Renal pelvis (tissue), 4 donors: ENCODE results near the gene SLIT3. TPM values are rescaled to one million over a fixed set of nuclear protein-coding genes. Genes with fewer than 3 reads are reported as not detected.

Experiments
- DNase-seq: peaks from one replicate; pipeline ENCODE4 v3.0.0-alpha.2; 2013
- polyA plus RNA-seq, 3 donors: library from polyadenylated mRNA; unstranded; fragments of 120-200 nt; gene quantifications; one replicate each; pipeline ENCODE4 v1.2.1, GENCODE V29; 2013; ENCODE audit not compliant: insufficient read length in 3 of 3

The SLIT3 gene
- polyA plus RNA-seq, 3 donors, result 41.2 to 62.4 (median 57.5) TPM

DNA sequence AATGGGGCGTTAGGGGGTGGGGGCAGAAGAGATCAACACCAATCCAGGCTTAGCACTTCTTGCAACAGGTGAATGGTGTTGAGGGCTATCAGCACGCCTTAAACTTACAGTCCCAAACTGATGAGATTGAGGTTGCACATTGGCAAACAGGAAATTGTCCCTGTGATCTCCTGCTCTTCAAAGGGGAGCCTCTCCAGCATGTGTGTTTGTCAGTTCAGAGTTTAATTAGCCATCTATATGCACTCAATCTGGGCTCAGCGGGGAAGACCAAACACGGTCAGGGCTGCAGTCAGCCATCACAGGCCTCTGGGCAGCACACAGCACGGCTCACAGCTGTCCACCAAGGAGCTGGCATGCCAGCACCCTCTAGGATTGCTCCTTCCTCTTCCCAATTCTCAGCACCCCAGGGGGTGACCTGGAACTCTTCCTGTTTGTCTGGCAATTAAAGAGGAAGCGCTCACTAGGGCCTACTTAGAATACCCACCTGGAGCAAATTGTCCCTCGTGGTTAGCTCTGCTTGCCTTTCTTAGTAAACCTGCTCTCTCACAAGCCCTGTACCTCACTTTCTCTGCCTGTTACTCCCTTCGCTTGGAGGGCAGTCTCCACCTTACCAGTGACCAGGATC, 217.4 kb downstream of the SLIT3 start:
- DNase-seq, result no peak

DNA sequence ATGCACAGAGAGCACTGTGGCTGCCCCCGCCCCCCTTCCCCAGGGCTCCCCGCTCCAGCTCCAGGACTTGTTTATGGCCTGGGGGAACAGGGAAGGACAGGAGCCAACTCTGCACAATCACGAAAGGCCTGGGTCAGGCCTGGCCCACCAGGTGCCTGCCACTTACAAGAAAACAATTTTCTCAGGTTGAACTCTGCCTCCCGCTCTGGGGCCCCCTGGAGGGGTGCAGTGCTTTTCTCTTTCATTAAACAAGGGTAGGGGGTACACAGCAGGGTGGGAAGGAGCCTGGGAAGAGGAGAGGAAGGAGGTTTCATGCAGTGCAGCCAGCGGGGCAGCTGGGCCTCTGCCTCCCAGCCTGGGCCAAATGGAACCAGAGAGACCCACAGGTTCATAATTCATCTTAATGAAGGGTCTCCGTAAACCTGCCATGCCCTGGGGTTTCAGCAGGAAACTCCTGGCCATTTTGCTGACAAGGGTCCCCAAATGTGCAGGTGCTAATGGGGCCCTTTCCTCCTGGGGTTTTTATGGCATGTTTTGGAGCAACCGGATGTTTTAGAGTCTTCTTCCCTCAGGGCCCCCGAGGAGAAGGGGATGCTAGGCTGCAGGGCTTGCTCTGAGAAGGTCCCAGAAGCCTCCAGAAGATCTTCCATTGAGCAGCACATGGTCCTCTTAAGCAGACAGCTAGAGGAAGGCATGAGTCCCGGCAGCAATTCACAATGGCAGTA, 219.8 kb downstream of the SLIT3 start:
- DNase-seq, result no peak

DNA sequence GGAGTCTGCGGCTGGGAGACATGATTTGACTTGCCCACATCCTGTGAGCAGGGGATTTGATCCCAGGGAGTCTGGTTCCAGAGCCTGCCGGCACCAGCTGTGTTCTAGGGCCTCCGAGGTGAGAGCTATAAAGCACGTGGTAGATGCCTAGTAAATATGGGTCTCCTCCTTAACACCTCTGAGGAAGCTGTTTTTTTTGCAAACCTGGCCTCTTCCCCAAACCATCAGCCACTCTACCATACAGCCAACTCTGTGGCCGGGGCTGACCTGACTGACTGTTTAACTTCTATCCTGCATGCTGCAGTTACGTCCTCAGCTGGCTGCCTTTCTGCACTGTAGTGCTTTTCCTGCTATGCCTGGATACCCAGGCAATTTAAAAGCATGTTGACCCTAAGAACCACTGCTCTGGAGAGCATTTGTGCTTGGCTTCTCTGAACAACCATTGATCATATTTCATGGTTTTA, 220.5 kb downstream of the SLIT3 start:
- no peak for DNase-seq

DNA sequence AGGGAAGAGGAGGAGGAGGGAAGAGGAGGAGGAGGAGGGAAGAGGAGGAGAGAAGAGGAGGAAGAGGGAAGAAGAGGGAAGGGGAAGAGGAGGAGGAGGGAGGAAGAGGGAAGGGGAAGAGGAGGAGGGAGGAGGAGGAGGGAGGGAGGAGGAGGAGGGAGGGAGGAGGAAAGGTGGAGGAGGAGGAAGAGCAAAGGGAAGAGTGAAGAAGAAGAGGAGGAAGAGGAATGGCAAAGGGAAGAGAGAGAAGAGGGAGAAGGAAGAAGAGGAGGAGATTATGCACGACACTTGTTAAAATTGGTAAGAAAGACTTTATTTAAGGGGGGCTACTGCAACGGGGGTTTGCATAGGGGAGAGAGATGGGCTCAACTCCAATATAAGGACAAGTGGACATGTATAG, 221.2 kb downstream of the SLIT3 start:
- DNase-seq, result no peak

DNA sequence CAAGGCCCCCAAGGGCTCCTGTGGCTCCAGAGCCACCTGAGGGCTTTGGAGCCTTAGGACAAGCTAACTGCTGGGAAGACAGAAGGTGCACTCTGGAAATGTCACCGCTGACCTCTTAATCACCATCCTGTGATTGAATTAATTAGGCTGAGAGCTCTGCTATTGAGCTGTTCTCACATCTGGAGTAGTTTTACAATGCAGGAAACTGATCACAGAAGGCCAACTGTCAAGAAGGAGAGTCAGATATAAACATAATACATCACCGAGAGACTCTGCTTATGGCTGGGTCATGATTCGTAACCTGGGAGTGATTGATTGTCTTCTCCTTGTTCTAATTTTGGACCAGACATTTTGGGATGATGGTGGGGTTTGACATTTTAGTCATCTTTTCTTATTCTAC, 226.1 kb downstream of the SLIT3 start:
- DNase-seq, result no peak

DNA sequence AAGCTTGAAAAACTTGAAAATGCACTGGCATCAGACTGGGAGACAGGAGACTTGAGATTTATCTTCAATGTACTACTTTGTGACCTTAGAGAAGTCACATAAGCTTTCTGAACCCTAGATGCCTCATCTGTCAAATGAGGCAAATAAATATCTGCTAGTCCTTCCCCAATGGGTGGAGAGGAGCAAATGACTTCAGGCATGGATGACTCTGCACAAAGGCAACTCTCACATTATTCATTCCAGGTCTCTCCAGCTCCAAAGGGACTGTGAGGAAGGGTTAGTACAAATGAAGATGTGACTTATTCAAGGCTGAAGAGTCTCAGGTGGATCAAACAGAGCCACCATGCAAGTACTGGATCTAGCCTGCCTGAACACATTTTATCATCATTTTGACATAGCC, 228.7 kb downstream of the SLIT3 start:
- DNase-seq, result no peak

DNA sequence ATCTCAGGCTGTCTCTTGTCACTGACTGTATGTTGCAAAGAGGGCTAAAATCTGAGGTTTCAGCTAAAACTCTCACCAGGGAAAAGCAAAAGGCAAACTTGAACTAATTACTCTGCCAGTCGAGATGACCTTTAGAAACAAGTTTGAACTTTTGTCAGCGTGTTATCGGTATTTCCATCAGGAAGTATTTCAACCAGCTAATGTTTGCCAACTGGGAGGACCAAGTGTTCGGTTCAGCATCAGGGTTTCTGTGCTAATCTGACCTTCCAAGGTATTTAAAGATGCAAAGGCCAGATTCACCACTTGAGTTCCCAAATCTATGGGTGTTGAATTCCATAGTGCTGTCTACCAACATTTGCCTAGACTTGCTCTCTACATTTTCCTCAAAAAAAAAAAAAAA, 230.5 kb downstream of the SLIT3 start:
- DNase-seq, result no peak

DNA sequence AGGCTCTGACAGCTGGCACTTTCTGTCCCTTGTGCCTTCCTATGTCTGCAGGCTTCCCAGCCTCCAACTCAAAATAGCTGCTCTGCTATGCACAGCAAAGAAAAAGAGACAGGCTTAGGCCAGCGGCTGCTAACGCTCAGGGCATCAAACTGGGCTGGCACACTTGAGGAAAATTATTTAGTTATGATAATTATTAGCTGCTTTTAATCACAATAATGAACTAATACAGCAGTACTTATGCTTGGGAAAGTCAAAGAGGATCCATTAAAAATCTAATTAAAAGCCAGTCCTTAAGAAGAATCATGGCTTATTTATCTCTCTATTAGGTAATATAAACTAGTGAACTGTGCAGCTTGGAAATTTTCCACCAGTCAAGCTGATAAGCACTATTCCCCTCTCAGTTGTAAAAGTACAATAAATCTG, 233.2 kb downstream of the SLIT3 start:
- DNase-seq, result peak; percentile 75

DNA sequence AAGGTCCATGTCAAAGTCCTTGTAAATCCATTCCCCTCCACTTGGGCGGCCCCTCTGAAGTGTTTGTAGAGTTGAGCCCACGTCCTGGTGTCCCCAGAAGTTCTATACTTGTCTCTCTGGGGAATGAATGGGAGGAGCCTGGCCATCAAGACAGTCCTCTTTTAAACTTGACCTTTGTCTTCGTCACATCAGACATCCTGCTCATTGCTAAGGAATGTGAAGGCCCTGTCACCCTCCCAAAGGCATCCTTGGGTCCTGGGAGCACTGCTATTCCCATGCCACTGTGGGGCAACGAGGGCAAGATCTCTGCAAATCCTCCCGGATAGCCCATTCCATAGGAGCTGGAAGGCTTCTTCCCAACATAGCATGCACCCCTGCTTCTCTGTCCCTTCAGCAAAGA, 235.5 kb downstream of the SLIT3 start:
- DNase-seq, result no peak

DNA sequence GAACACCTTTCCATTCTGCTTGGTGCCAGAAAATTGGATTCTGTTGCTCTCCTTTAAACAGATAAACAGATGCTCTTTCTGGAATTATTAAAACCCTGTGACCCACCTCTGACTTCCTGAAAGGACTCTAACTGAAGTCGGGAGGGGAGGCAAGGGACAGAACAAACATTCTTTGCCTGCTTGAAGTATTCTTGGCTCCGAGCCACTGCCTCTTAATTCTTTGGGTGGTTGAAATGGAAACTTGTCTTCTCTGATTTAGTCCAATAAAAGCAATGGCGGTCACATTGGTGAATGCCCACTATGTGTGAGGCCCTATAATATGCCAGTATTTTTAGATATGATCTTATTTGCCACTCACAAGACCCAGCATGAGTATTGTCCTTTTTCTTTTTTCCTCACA, 236.8 kb downstream of the SLIT3 start:
- DNase-seq, result peak; percentile 79

DNA sequence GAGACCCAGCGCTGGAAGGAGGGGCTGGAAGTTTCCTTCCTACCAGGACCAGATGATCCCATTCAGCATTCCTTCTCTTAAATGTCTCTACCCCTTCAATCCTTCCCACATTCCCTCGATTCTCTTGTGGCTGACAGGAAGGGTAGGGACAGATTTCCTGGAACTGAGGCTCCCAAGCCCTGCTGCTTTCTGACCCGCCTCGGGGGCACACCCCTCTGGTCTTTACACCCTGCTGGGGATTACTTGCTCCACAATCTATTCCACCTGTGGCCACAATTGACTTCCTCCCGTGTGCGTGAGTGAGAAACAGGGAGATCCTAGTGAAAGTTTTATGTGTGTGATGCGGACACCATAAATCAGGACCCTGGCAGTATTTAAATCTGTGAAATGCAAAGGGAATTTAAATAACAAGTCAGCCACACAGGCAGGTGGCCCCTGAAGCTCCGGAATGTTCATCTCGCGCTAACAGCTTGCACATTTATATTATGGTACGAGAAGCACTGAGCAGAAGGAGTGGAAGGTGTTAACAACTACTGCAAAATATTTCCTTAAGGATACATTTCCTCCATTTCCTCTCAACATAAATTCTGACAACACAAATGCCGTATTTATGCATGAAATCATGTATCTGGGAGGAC, 237.5 kb downstream of the SLIT3 start:
- DNase-seq, result no peak

DNA sequence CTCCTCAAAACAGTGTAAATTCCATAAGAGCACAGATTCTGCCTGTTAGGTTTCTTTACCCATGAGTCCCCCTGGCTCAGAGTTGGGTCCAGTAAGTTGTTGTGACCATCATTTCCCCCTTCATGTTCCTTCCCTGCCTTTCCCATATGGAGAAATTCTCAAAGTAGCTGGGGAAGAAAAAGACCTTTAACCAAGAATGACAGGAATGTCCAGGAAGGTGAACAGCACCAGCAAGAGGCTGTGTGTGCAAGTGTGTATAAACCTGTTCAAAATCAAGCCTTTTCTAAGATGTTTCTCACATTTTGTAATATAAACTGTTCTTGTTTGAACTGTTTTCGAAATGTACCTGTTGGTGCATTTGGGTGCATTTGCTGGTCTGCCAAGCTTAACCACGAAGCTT, 238.2 kb downstream of the SLIT3 start:
- DNase-seq, result no peak

DNA sequence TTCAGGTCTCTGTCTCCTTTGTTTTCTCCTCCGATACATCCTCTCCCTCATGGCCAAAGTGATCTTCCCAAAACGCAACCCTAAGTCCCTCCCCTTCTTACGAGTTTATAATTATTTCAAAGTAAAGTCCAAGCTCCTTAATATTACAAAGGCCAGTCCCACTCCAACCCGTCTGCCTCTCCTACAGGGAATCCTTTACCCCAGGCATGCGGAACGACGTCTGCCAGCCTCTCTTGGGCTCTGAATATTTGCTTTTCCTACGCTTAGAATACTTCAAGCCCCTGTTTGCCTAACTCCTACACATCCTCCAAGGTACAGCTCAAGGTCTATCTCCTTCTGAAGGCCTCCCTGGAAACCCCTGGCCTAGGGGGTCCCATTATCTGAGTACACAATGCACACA, 246.4 kb downstream of the SLIT3 start:
- DNase-seq, result no peak

DNA sequence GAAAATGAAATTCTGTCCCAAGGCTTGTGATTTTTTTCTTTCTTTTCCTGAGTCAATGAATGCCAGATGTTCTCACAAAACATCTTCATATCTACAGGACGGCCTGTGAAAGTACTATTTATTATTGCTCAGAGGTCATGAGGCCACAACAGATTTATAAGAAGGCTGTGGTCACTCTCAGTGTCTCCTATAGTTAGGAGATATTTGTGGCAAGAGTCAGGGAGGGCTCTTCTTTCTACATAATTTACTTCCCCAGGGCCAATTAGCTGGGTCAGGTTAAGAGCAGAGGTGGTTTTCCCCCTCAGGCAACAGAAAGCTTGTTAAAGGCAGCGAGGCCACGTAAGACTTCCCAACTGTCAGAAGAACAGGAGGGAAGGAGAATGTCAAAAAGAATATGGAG, 248.7 kb downstream of the SLIT3 start:
- DNase-seq, result no peak

DNA sequence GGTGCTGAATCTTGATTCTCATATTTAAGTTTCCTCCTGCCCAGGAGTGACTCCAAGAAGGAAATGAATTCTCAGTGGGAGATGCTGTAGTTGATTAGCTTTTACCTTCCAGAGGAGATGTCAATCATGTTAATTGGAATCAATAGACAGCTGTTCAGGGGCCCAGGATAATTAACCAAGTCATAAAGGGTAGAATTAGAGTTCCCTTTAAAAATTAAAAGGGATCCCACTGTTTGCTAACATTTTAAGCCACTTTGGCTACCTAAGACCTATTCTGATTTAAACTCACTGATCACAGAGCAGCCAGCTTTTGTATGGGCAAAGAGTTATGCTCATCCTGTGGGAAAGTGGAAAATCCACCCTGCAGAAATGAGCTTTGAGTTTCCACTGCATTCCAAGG, 249.6 kb downstream of the SLIT3 start:
- DNase-seq, result no peak

DNA sequence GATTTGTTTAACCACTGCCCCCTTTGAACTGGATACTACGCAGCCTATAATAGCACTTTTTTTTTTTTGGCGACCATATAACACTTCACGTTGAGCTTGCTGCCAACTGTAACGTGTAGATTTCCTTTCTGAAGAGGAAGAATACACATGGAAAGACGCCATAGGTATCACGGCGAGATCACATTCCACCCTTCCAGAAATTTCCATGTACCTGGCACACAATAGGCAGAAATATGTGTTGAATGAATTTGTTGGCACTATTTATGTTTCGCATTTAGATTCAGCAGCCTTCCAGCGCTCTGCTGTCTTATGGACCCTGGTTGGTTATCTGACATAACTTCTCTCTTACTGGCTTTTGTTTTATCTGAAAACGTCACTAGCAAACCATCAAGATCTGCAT, 250.3 kb downstream of the SLIT3 start:
- DNase-seq, result no peak

DNA sequence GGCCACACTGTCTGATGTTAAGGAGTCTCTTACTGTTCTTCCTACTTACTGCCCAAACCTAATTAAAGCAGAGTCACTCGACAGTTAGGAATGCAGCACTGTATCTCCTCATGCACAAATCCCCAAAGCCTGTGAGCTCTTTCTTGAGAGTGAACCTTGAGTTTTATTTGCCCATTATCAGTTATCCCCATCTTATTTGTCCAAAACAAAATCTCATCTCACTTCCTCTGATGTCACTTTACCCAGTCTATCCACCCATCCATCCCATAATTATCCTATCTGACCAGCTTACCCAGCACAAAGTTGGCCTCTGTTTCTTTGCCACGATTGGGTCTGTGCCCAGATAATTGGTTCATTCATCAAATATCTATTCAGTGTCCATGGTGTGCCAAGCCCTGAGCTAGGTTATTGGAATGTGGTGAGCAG, 250.8 kb downstream of the SLIT3 start:
- DNase-seq, result no peak

DNA sequence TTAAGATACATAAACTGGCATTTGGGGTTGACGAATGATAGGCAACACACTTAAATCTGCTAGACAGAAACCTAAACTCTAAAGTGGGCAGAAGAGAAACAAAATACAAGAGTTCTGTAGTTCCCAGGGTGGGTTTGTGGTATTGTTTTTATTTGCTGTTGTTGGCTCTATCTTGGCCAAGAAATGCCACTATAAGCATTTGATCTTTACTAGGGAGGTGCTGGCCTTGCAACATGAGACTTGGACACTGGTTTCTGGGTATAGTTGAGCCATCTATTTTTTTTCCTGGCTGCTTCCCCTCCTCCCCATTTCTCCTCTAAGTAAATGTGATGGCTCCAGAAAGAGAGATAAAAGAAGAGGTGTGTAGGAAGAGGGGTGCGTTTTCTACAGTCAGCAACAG, 251.2 kb downstream of the SLIT3 start:
- no peak for DNase-seq

DNA sequence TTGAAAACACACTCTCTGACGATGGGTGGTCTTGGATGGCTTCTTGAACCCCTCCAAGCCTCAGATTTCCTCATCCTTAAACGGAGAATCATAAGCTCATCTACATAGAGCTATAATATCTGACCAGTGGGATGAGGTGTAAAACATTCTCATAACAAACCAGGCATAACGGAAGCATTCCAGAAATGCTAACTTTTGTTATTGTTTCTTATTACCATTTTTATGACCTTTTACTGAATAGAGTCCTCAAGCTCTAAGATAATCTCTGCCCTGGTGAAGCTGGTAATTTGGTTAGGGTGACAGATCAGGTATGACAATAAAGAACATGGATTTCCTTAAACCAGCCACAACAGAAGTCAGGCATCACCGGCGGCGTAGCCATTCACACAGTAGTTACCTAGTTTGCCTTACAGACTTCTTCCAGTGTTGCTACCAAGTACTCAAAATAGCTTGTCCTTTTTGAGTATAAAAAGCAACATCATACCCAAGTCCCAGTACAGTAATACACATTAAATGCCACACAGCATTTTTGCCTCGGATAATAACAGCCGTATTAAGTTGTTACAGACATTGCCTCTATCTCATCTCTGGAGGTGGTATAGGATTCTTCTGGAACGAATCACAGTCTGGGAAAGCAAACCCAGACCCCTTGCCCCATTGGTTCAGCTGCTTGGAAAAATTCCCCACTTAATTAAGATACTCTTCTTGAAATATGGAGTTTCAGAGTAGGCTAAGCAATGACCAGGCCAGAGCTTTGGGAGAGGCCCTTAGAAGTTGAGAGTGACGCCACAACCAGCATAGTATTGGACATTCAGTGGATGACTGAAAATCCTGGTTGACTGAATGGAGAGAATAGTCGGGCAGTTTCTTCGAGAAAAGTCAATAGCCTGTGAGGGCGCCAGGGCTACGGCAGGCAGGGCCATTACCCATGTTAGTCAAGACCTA, 252.5 kb downstream of the SLIT3 start:
- no peak for DNase-seq

DNA sequence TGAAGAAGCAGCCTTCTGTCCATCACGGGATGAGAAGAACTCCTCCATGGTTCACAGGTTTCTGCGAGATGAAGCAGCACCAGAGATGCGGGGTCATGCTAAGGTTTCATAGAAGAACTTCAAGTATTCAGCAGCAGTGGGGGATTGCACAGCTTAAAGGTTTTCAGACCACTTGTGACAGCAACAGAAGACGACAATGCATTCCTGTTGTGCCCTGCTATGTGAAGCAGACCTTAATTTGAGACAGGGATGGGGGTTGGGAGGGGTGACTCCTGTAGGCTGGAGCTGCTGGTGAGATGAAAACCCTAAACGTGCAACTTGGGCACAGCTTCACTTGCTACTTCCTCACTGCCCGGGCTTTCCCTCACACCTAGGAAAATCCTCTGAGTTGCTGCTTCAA, 256.0 kb downstream of the SLIT3 start:
- no peak for DNase-seq

DNA sequence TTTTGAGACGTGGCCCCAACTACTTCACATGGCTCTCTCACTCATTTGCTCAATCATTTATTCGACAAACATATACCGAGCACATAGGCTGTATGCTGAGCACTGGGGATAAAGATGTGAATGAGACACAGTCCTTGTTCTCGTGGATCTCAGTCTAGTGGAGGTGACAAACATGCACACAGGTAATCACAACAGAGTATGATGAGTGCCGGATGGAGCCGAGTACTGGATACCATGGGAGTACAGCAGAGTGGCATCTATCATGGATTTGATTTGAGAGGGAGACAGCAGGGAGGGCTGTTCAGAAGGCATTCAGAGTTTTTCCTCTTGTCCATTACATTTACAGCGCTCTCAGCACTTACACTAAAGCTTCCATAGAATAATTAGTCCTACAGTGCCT, 259.8 kb downstream of the SLIT3 start:
- DNase-seq, result no peak

DNA sequence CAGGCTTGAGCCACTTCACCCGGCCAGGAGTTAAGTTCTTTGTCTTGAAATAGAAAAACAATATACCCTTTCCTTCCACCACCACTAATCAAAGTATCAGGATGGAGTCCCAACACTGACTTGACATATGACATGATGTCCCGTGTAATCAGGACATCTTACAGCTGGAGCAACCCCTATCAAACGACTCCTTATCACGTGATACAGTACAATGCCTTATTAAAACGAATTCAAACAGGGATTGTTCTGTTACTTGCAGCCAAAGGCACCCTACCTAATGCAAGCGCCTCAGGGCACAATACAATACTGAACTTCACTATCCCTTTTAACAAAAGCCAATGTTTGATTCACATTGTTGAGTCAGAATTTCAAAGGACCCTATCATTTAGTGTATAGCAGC, 261.3 kb downstream of the SLIT3 start:
- no peak for DNase-seq
